HepG2 (cell line): ENCODE measurements around the gene PLSCR3. TPM values are rescaled to one million over a fixed set of nuclear protein-coding genes. Genes with fewer than 3 reads are reported as not detected.

Source experiments
- ATAC-seq: fragments of 200-7000 bp; cut with Tn5 transposase; 3 replicates; pipeline ENCODE4 v1.9.1; 2020; ENCODE audit warnings: mild to moderate bottlenecking, moderate library complexity
- BruUV-seq: library from RNA; stranded (reverse); fragments of 400-500 nt; replicated peaks from 2 replicates; lab custom pipeline; 2021; lab: Mats Ljungman, UMichigan
- CTCF ChIA-PET: fragments of 300-600 bp; formaldehyde crosslinking; extraction: SDS; loops from one replicate; lab custom pipeline; 2021; ENCODE audit warnings: low total read pairs, inconsistent platforms, low intra/inter-chr PET ratio; lab: Yijun Ruan, JAX
- POLR2A ChIA-PET: fragments of 350-600 bp; sonication (Branson Sonifier 250); formaldehyde crosslinking; loops from one replicate; lab custom pipeline; 2020; ENCODE audit warnings: antibody characterized with exemption, inconsistent platforms; lab: Yijun Ruan, JAX
- DNase-seq: peaks from one replicate; pipeline ENCODE4 v3.0.0-alpha.2; 2015; ENCODE audit warnings: low spot score
- FAIRE-seq: peaks from 3 replicates; lab custom pipeline; 2011; peaks lifted over from hg19 to GRCh38; lab: Jason Lieb, UNC
- H2AFZ ChIP-seq: one replicate; pipeline ENCODE4 v1.6.1; 2011; ENCODE audit warnings: low read length, inconsistent platforms
- H3K27ac ChIP-seq: fragments of 300-600 bp; 3 replicates; pipeline ENCODE4 v1.8.0; 2011; ENCODE audit warnings: mixed run types, mild to moderate bottlenecking, mixed read lengths, low read length, inconsistent platforms; ENCODE audit not compliant: insufficient read depth; ENCODE audit errors: extremely low read length
- H3K27me3 ChIP-seq, 2 experiments: fragments of 200-600 bp in 1 of 2; 2 replicates in 1 of 2; 3 replicates in 1 of 2; pipeline versions ENCODE4 v1.6.0 to v1.8.0; 2011; ENCODE audit warnings: low read length in 2 of 2, mild to moderate bottlenecking in 2 of 2, moderate library complexity in 2 of 2, inconsistent platforms in 1 of 2; ENCODE audit not compliant: insufficient read depth in 2 of 2, control insufficient read depth in 1 of 2
- H3K36me3 ChIP-seq, 2 experiments: fragments of 200-600 bp in 1 of 2; replicated peaks in 1 of 2; 2 replicates in 1 of 2; 3 replicates in 1 of 2; pipeline versions ENCODE4 v1.5.1 to v1.8.0; 2011; ENCODE audit warnings: low read length in 2 of 2, inconsistent platforms in 1 of 2; ENCODE audit not compliant: insufficient read depth in 2 of 2, control insufficient read depth in 1 of 2
- H3K4me1 ChIP-seq: 2 replicates; pipeline ENCODE4 v1.5.1; 2012; ENCODE audit warnings: low read length, inconsistent platforms; ENCODE audit not compliant: insufficient read depth
- H3K4me2 ChIP-seq: 2 replicates; pipeline ENCODE4 v1.6.0; 2011; ENCODE audit warnings: low read depth, low read length, inconsistent platforms
- H3K4me3 ChIP-seq, 3 experiments: fragments of 200-600 bp in 1 of 3; sonication (generic), shearing (Covaris generic) in 1 of 3; replicated peaks in 1 of 3; 2 replicates each; pipeline ENCODE4 v1.5.1; 2011 to 2016; ENCODE audit warnings: low read length in 3 of 3, inconsistent platforms in 2 of 3, low read depth in 2 of 3, mild to moderate bottlenecking in 2 of 3, control low read depth in 1 of 3, mixed read lengths in 1 of 3; ENCODE audit not compliant: insufficient read depth in 1 of 3
- H3K79me2 ChIP-seq: one replicate; pipeline ENCODE4 v1.6.1; 2011; ENCODE audit warnings: low read length, inconsistent platforms; ENCODE audit not compliant: insufficient read depth
- H3K9ac ChIP-seq: 2 replicates; pipeline ENCODE4 v1.6.0; 2011; ENCODE audit warnings: mild to moderate bottlenecking, low read depth, low read length, inconsistent platforms; ENCODE audit not compliant: insufficient read depth
- H3K9me3 ChIP-seq: 2 replicates; pipeline ENCODE4 v1.5.1; 2012; ENCODE audit warnings: mild to moderate bottlenecking, low read length
- H4K20me1 ChIP-seq: 2 replicates; pipeline ENCODE4 v1.6.0; 2011; ENCODE audit warnings: inconsistent platforms, mild to moderate bottlenecking, low read length, moderate library complexity; ENCODE audit not compliant: insufficient read depth
- IRF1 ChIP-seq: sonication (generic); formaldehyde crosslinking; IDR thresholded peaks from 2 replicates; pipeline ENCODE4 v1.4.0; 2020; ENCODE audit warnings: low read depth, mild to moderate bottlenecking, missing genetic modification reagents
- NFRKB ChIP-seq: fragments of 450-650 bp; IDR thresholded peaks from 2 replicates; pipeline ENCODE4 v1.6.1; 2017
- SAFB2 ChIP-seq: sonication (generic); formaldehyde crosslinking; IDR thresholded peaks from 2 replicates; pipeline ENCODE4 v1.5.1; 2020; ENCODE audit warnings: missing genetic modification reagents, low read depth, mild to moderate bottlenecking, borderline replicate concordance
- TEAD3 ChIP-seq: optimal IDR thresholded peaks from 2 replicates; pipeline ENCODE3; 2016; ENCODE audit warnings: borderline replicate concordance
- ZBTB21 ChIP-seq: sonication (generic); formaldehyde crosslinking; IDR thresholded peaks from 2 replicates; pipeline ENCODE4 v1.4.0; 2020; ENCODE audit warnings: missing genetic modification reagents
- ZFP62 ChIP-seq: sonication (generic); formaldehyde crosslinking; IDR thresholded peaks from 2 replicates; pipeline ENCODE4 v1.4.0; 2020; ENCODE audit warnings: missing genetic modification reagents
- ZNF142 ChIP-seq: sonication (generic); formaldehyde crosslinking; IDR thresholded peaks from 2 replicates; pipeline ENCODE4 v1.4.0; 2020; ENCODE audit warnings: missing genetic modification reagents
- ZNF550 ChIP-seq: sonication (generic); formaldehyde crosslinking; IDR thresholded peaks from 2 replicates; pipeline ENCODE4 v1.4.0; 2020; ENCODE audit warnings: mild to moderate bottlenecking, missing genetic modification reagents, borderline replicate concordance
- ZNF724P ChIP-seq: sonication (generic); formaldehyde crosslinking; IDR thresholded peaks from 2 replicates; pipeline ENCODE4 v1.8.0; 2022; ENCODE audit warnings: missing genetic modification reagents, borderline replicate concordance
- ZSCAN9 ChIP-seq: IDR thresholded peaks from 2 replicates; pipeline ENCODE4 v1.6.1; 2016; ENCODE audit warnings: borderline replicate concordance
- WGBS: methylation state at CpG from one replicate; pipeline ENCODE4 v1.1.6; 2017; ENCODE audit warnings: low lambda C conversion rate; 5-methylcytosine and 5-hydroxymethylcytosine counted together
- in situ Hi-C: cut with HindIII; loops from 2 replicates; pipeline ENCODE4 v1.10.0; 2017; ENCODE audit warnings: low pct_unique_long_range_greater_than_20kb; ENCODE audit not compliant: extremely low pct_ligation_motif_present
- intact Hi-C: fragments of 100-400 bp; cut with micrococcal nuclease; formaldehyde crosslinking; loops from one replicate; pipeline ENCODE4 v1.10.0; 2022; ENCODE audit not compliant: unreplicated experiment
- polyA plus RNA-seq, 8 experiments: library from polyadenylated mRNA; depleted of rRNA in 3 of 8; stranded (reverse) in 7 of 8; unstranded in 1 of 8; fragments of >200 nt; fragmentation: Illumina TruSeq in 4 of 8; extraction: Trizol in 4 of 8; gene quantifications; 2 replicates each; pipeline versions ENCODE4 v1.2.1 to v1.2.3, GENCODE V29; 2011 to 2016; ENCODE audit warnings: low read depth in 4 of 8, missing spikeins in 1 of 8, mixed read lengths in 1 of 8; ENCODE audit not compliant: insufficient read depth in 1 of 8
- total RNA-seq, 5 experiments: library from RNA; depleted of rRNA; stranded (reverse); fragments of >200 nt; fragmentation: Illumina TruSeq; extraction: Trizol; gene quantifications; 2 replicates each; pipeline ENCODE4 v1.2.3, GENCODE V29; 2016; ENCODE audit warnings: low read depth in 1 of 5

PLSCR3 gene
- total and polyA plus RNA-seq, 2 of the 13 experiments (the other 11 are each of a cell fraction or from before 2014, with no cell fraction given): 5.6 to 6.2 TPM

- WGBS: 81% methylated on average over 13 of the region's 13 CpGs
- no peak overlapping the region for H3K4me3 ChIP-seq
- intact Hi-C loops (no loop called here), in situ Hi-C loops (no loop called here)
- H3K4me1 ChIP-seq: peaks cover 18% of the 10 kb centered on the region
- H2AFZ ChIP-seq: no peak overlapping the region
- no peak overlapping the region; the same call in 1 of the 2 replicates for H3K4me2 ChIP-seq
- TF ChIP-seq SAFB2 (CRISPR knock-in tag) (no peak), NFRKB (no peak), ZNF142 (no peak), ZBTB21 (CRISPR knock-in tag) (no peak), ZNF724P (no peak), TEAD3 (CRISPR knock-in tag) (no peak), ZFP62 (CRISPR knock-in tag) (no peak), IRF1 (CRISPR knock-in tag) (no peak), ZSCAN9 (no peak), ZNF550 (no peak)
- CTCF ChIA-PET: no interaction called here
- no peaks in the 10 kb centered on the region for H4K20me1 ChIP-seq
- H3K27me3 ChIP-seq: no peaks in the 10 kb centered on the region; a peak in 1 of 5 replicates
- no peak for ATAC-seq
- no peaks in the 10 kb centered on the region for H3K9me3 ChIP-seq
- no peak overlapping the region for H3K27ac ChIP-seq
- no TSS peak for BruUV-seq
- H3K9ac ChIP-seq: no peak overlapping the region
- FAIRE-seq: no peak
- POLR2A ChIA-PET: no interaction called here
- peaks cover 4% of the 10 kb centered on the region for H3K79me2 ChIP-seq
- H3K36me3 ChIP-seq: 0 out of 5 replicates have a peak, but pooled peaks cover 0 to 2% of the 10 kb centered on the region in 2 experiments
- DNase-seq: no peak
Observed at GRCh38 chr17:7407082-7407481, 12.8 kb upstream of the PLSCR3 start.
